AG04449 (cell line): ENCODE results near the gene TM9SF1.

Source experiments
- CTCF ChIA-PET: fragments of 350-600 bp; formaldehyde crosslinking; extraction: SDS; loops from one replicate; lab custom pipeline; 2021; ENCODE audit warnings: antibody characterized with exemption; lab: Yijun Ruan, JAX
- POLR2A ChIA-PET: fragments of 400-600, 350-600 bp; formaldehyde crosslinking; extraction: SDS; loops from one replicate; lab custom pipeline; 2020; ENCODE audit warnings: antibody characterized with exemption, inconsistent platforms; lab: Yijun Ruan, JAX
- DNase-seq: peaks from one replicate; pipeline ENCODE4 v3.0.0-alpha.2; 2010; ENCODE audit warnings: low read depth, low spot score
- H3K4me3 ChIP-seq: 2 replicates; pipeline ENCODE4 v1.5.1; 2011; ENCODE audit warnings: low read depth, mild to moderate bottlenecking, control low read depth, low read length
- TF ChIP-seq, protein P1 (sequence below): IDR thresholded peaks from one replicate; pipeline ENCODE4 v1.5.1; 2011; ENCODE audit warnings: mild to moderate bottlenecking, moderate library complexity, low read length, control low read depth, inconsistent platforms; ENCODE audit not compliant: insufficient read depth; ENCODE audit errors: missing control alignments

Gene TM9SF1

DNA sequence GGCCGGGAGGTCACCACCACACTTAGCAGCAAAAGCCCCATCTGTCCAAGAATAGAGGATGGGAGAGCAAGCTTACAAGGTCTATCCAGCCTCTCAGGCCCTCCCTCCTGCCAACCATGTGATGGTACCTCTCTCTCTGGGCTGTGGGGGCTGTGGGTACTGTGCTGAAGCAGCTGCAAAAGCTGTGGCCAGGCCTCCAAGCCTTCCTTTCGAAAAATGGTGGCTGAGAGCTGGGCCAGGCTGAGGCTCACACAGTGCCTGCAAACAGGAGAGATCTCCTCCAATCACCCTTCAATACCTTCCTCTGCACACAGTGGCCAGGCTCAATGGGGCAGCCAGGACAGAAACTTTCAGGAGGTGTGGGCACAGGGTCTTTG, 7.7 kb downstream of the TM9SF1 start:
- no peak for DNase-seq
- TF ChIP-seq, protein P1, sequence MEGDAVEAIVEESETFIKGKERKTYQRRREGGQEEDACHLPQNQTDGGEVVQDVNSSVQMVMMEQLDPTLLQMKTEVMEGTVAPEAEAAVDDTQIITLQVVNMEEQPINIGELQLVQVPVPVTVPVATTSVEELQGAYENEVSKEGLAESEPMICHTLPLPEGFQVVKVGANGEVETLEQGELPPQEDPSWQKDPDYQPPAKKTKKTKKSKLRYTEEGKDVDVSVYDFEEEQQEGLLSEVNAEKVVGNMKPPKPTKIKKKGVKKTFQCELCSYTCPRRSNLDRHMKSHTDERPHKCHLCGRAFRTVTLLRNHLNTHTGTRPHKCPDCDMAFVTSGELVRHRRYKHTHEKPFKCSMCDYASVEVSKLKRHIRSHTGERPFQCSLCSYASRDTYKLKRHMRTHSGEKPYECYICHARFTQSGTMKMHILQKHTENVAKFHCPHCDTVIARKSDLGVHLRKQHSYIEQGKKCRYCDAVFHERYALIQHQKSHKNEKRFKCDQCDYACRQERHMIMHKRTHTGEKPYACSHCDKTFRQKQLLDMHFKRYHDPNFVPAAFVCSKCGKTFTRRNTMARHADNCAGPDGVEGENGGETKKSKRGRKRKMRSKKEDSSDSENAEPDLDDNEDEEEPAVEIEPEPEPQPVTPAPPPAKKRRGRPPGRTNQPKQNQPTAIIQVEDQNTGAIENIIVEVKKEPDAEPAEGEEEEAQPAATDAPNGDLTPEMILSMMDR, result no peak
- ChIA-PET CTCF (interaction anchor here (0.5 to 7.5 kb wide), 3 partner anchors 26 to 129 kb away, joined by 3 to 60 read pairs (median 20); partner anchors contain the start of gene IRF9), POLR2A (interaction anchor here (2.4 kb wide), 1 partner anchor 40 kb away, joined by 10 read pairs; the partner anchor contains the start of genes PSME2 and RNF31)
- H3K4me3 ChIP-seq, result peak overlapping the region; percentile 84

DNA sequence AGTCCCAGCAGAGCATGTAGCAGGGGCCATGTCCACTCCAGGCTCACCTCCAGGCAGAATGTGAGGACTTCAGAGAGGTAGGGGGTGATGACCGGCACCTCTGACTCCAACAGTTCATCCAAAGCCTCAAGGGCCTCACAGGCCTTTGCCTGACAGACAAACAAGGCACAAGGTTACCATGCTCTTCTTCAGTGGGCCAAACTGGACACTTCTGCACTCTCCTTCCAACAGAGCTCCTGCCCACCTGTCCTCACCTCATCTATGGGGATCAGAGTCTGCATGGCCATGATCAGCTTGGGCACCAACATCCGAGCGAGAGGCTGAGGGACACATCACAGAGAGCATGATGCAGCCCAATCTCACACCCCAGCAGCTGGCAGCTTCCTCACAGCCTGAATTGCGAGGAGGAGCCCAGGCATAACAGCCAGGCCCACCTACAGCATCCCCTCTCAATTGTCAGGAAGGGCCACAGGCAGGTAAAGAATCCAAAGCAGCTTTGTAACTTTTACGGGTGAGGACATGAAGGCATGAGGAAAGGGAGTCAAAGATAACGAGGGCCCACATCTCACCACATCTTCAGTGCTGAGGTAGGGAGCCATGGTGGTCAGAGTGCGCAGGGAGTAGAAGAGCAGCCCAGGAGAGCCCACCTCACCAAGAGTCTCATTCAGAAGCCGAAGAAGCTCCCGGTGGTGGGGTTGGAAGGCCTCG, 8.3 kb downstream of the TM9SF1 start:
- no peak for DNase-seq
- no peak overlapping the region for H3K4me3 ChIP-seq
- ChIA-PET CTCF (interaction anchor here (5.0 to 7.5 kb wide), 2 partner anchors 26 to 111 kb away, joined by 20 to 60 read pairs; partner anchors contain the start of gene IRF9), POLR2A (interaction anchor here (1.0 to 2.4 kb wide), 2 partner anchors 10 to 40 kb away, joined by 3 to 10 read pairs; partner anchors contain the start of genes PSME2 and RNF31)
- TF ChIP-seq, protein P1, result no peak

DNA sequence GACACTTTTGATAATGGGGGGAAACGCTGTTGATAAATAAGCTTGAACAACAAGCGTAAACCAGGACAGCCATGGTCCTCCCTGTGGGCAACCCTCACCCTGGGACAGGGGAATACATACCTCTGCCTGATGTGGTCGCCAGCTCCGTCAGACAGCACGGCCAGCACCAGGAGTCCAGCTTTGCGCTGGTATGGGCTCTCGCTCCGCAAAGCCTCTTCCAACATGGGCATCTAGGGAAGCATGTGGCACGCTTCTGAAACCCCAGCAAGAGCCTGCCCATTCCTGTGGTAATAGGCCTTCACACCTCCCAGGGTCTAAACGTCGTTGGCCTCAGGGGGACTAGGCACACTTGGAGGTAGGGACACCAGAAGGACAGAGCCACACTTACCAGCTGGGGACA, 9.5 kb downstream of the TM9SF1 start:
- POLR2A ChIA-PET, result interaction anchor here (1.0 kb wide), 1 partner anchor 8 kb away, joined by 3 read pairs; no protein-coding TSS in a partner anchor
- H3K4me3 ChIP-seq, result no peak overlapping the region
- CTCF ChIA-PET, result interaction anchor here (0.6 to 7.5 kb wide), 5 partner anchors 24 to 122 kb away, joined by 3 to 60 read pairs (median 4); partner anchors contain the start of genes CIDEB, EMC9 and IRF9

DNA sequence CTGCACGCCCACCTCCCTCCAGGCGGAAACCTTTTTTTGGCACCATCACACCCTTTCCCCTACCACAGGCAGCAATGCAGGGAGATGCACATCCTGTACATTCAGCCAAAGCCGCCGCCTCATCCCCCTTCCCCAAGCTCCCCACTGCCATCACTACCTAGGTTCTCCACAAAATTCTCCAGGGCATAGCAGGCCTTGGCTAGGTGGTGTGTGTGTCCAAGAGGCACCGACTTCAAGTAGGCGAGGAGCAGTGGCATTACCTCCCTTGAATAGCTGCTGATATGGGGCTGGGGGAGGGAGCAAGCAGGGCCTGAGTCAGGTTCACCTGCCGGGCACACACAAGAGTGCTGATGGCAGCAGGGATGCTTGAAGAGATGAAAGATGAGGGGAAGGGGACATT, 10.2 kb downstream of the TM9SF1 start:
- DNase-seq, result no peak
- H3K4me3 ChIP-seq, result no peak overlapping the region
- TF ChIP-seq, protein P1, result no peak
- ChIA-PET POLR2A (no interaction called here), CTCF (interaction anchor here (0.6 to 7.5 kb wide), 5 partner anchors 24 to 112 kb away, joined by 3 to 60 read pairs (median 3); partner anchors contain the start of genes EMC9 and IRF9)

More for the DNA sequence above, 9.5 kb downstream of the TM9SF1 start:
- TF ChIP-seq, protein P1, result no peak
- DNase-seq, result no peak

DNA sequence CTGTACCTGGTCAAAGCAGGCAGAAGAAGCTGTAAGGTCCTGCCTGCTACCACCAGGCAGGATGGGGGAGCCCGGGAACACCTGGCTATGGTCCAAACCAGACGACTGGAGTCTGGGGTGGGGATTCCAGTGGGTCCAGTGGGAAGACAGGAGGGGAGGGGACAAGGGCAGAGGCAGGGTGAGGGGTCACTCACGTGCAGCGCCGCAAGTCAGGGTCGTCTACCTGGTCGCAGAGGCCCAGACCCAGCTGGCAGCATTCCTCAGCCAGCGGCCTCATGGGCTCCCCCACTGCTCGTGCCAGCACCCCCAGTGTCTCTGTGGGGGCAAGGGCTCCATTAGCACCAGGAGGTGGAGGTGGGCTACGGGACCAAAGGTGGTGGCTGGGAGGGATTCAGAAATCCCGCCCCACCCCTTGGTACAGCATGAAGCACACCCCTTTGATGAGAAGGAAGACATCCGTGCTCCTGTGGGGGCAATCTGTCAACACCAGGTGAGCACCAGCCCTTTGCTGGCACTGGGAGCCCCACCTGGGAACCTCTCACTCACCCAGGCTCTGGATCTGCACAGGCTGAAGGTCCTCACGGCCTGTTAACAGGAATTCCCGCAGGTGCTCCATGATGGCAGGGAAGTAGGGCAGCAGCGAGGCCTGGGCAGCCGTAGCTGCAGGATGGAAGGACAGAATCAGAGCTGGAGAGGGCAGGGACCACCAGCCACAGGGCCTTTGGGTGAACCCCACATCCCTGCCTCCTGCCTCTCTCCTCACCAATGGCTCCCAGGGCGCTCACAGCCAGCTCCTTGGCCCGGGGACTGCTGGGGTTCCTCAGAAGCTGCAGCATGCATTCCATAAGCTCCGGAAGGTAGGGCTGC, 10.9 kb downstream of the TM9SF1 start:
- POLR2A ChIA-PET, result interaction anchor here (0.6 kb wide), 1 partner anchor 14 kb away, joined by 3 read pairs; no protein-coding TSS in a partner anchor
- H3K4me3 ChIP-seq, result no peak overlapping the region
- CTCF ChIA-PET, result interaction anchor here (0.7 to 7.5 kb wide), 4 partner anchors 23 to 149 kb away, joined by 3 to 60 read pairs (median 4); partner anchors contain the start of gene IRF9
- no peak for DNase-seq
- TF ChIP-seq, protein P1, result no peak
